Stomach smooth muscle (tissue), 2 donors: ENCODE measurements around the gene DLL1.

Experiments used
- H3K27ac ChIP-seq: one replicate; pipeline ENCODE4 v1.7.0; 2013; ENCODE audit warnings: mild to moderate bottlenecking, low read length, inconsistent platforms
- H3K27me3 ChIP-seq, 2 donors: one replicate each; pipeline ENCODE4 v1.7.0; 2013; ENCODE audit warnings: low read length in 2 of 2; ENCODE audit not compliant: insufficient read depth in 2 of 2, control insufficient read depth in 1 of 2
- H3K36me3 ChIP-seq, 2 donors: one replicate each; pipeline ENCODE4 v1.7.0; 2013; ENCODE audit warnings: low read length in 2 of 2; ENCODE audit not compliant: control insufficient read depth in 2 of 2, insufficient read depth in 2 of 2
- H3K4me1 ChIP-seq: one replicate; pipeline ENCODE4 v1.7.0; 2013; ENCODE audit warnings: low read length; ENCODE audit not compliant: control insufficient read depth, insufficient read depth
- H3K4me3 ChIP-seq, 2 donors: one replicate each; pipeline ENCODE4 v1.7.0; 2013; ENCODE audit warnings: low read length in 2 of 2
- H3K9ac ChIP-seq, 2 donors: one replicate each; pipeline ENCODE4 v1.7.0; 2013; ENCODE audit warnings: low read length in 2 of 2, mild to moderate bottlenecking in 1 of 2
- H3K9me3 ChIP-seq, 2 donors: one replicate each; pipeline ENCODE4 v1.7.0; 2013; ENCODE audit warnings: low read length in 2 of 2; ENCODE audit not compliant: control insufficient read depth in 2 of 2
- donor health status: healthy.
- donor health status: Pancreatic carcinoma.

DLL1 gene

GRCh38 chr6:170281331-170282292, 9.3 kb downstream of the DLL1 start:
- Histone ChIP-seq H3K36me3 (no peaks in the 10 kb centered on the region), H3K27ac (no peak overlapping the region), H3K27me3 (peaks cover 0 to 3% of the 10 kb centered on the region in 2 donors), H3K4me1 (peaks cover 5% of the 10 kb centered on the region), H3K9ac (no peak overlapping the region), H3K4me3 (no peak overlapping the region), H3K9me3 (no peaks in the 10 kb centered on the region)

GRCh38 chr6:170280689-170281045, 10.2 kb downstream of the DLL1 start:
- Histone ChIP-seq H3K4me1 (peaks cover 8% of the 10 kb centered on the region), H3K9ac (peak overlapping the region in 1 of 2 donors; percentile 23), H3K27ac (no peak overlapping the region), H3K27me3 (peaks cover 0 to 3% of the 10 kb centered on the region in 2 donors), H3K4me3 (peak overlapping the region; percentile 47 to 71), H3K36me3 (no peaks in the 10 kb centered on the region), H3K9me3 (no peaks in the 10 kb centered on the region)

- H3K9ac ChIP-seq: no peak overlapping the region
- peaks cover 8% of the 10 kb centered on the region for H3K4me1 ChIP-seq
- peak overlapping the region; percentile 47 to 71 for H3K4me3 ChIP-seq
- no peak overlapping the region for H3K27ac ChIP-seq
- no peaks in the 10 kb centered on the region for H3K9me3 ChIP-seq
- H3K27me3 ChIP-seq: peaks cover 0 to 2% of the 10 kb centered on the region in 2 donors
- no peaks in the 10 kb centered on the region for H3K36me3 ChIP-seq
These were observed 10.7 kb downstream of the DLL1 start for GRCh38 chr6:170279977-170280688.

GRCh38 chr6:170279426-170279825, 11.5 kb downstream of the DLL1 start:
- H3K27me3 ChIP-seq: peaks cover 0 to 2% of the 10 kb centered on the region in 2 donors
- no peaks in the 10 kb centered on the region for H3K9me3 ChIP-seq
- peaks cover 8% of the 10 kb centered on the region for H3K4me1 ChIP-seq
- no peaks in the 10 kb centered on the region for H3K36me3 ChIP-seq
- no peak overlapping the region for H3K4me3 ChIP-seq
- no peak overlapping the region for H3K9ac ChIP-seq
- H3K27ac ChIP-seq: no peak overlapping the region

GRCh38 chr6:170278743-170279094, 12.2 kb downstream of the DLL1 start:
- Histone ChIP-seq H3K27me3 (peaks cover 0 to 3% of the 10 kb centered on the region in 2 donors), H3K9me3 (no peaks in the 10 kb centered on the region), H3K27ac (no peak overlapping the region), H3K36me3 (no peaks in the 10 kb centered on the region), H3K9ac (no peak overlapping the region), H3K4me1 (peaks cover 8% of the 10 kb centered on the region), H3K4me3 (no peak overlapping the region)

GRCh38 chr6:170277893-170278742, 12.8 kb downstream of the DLL1 start:
- H3K9me3 ChIP-seq: no peaks in the 10 kb centered on the region
- H3K4me3 ChIP-seq: no peak overlapping the region
- H3K4me1 ChIP-seq: peaks cover 8% of the 10 kb centered on the region
- H3K27ac ChIP-seq: no peak overlapping the region
- no peak overlapping the region for H3K9ac ChIP-seq
- H3K36me3 ChIP-seq: no peaks in the 10 kb centered on the region
- H3K27me3 ChIP-seq: peaks cover 0 to 3% of the 10 kb centered on the region in 2 donors

GRCh38 chr6:170276369-170277057, 14.4 kb downstream of the DLL1 start:
- no peak overlapping the region for H3K4me3 ChIP-seq
- H3K9ac ChIP-seq: no peak overlapping the region
- H3K27me3 ChIP-seq: peaks cover 0 to 3% of the 10 kb centered on the region in 2 donors
- no peak overlapping the region for H3K27ac ChIP-seq
- H3K4me1 ChIP-seq: peaks cover 8% of the 10 kb centered on the region
- H3K9me3 ChIP-seq: no peaks in the 10 kb centered on the region
- H3K36me3 ChIP-seq: no peaks in the 10 kb centered on the region

- Histone ChIP-seq H3K4me3 (no peak overlapping the region), H3K36me3 (no peaks in the 10 kb centered on the region), H3K9me3 (no peaks in the 10 kb centered on the region), H3K4me1 (peaks cover 7% of the 10 kb centered on the region), H3K9ac (no peak overlapping the region), H3K27ac (no peak overlapping the region), H3K27me3 (peaks cover 2 to 3% of the 10 kb centered on the region in 2 donors)
These were observed 15.9 kb downstream of the DLL1 start for GRCh38 chr6:170274713-170275560.

- H3K27me3 ChIP-seq: peaks cover 2 to 3% of the 10 kb centered on the region in 2 donors
- no peak overlapping the region for H3K27ac ChIP-seq
- H3K4me3 ChIP-seq: no peak overlapping the region
- no peaks in the 10 kb centered on the region for H3K9me3 ChIP-seq
- H3K4me1 ChIP-seq: peaks cover 6% of the 10 kb centered on the region
- H3K36me3 ChIP-seq: no peaks in the 10 kb centered on the region
- H3K9ac ChIP-seq: no peak overlapping the region
These were observed 17.2 kb downstream of the DLL1 start for GRCh38 chr6:170273681-170274080.
